Lower lobe of right lung (tissue), 2 donors: Measurements from ENCODE around the gene SRGAP1. TPM values are rescaled to one million over a fixed set of nuclear protein-coding genes. Genes with fewer than 3 reads are reported as not detected.
A peak's percentile ranks its signal among the peaks of the same experiment; 100 is the strongest.

ENCODE experiments used
- ATAC-seq, 2 donors: fragments of 200-7000 bp; cut with Tn5 transposase; one replicate each; pipeline ENCODE4 v1.9.1; 2020 to 2022; ENCODE audit warnings: mild to moderate bottlenecking in 2 of 2, moderate library complexity in 2 of 2
- DNase-seq: peaks from one replicate; pipeline ENCODE4 v3.0.0-alpha.2; 2020
- H3K27ac ChIP-seq: fragments of 200-600 bp; one replicate; pipeline ENCODE4 v1.8.0; 2022
- H3K27me3 ChIP-seq: fragments of 200-600 bp; one replicate; pipeline ENCODE4 v1.8.0; 2022; ENCODE audit warnings: low read depth
- H3K36me3 ChIP-seq: fragments of 200-600 bp; one replicate; pipeline ENCODE4 v1.8.0; 2022; ENCODE audit warnings: mild to moderate bottlenecking
- H3K4me1 ChIP-seq: fragments of 200-600 bp; one replicate; pipeline ENCODE4 v1.8.0; 2022
- H3K4me3 ChIP-seq: fragments of 200-600 bp; one replicate; pipeline ENCODE4 v1.8.0; 2022; ENCODE audit warnings: mild to moderate bottlenecking
- H3K9me3 ChIP-seq: fragments of 200-600 bp; one replicate; pipeline ENCODE4 v1.8.0; 2022
- CTCF ChIP-seq: fragments of 200-600 bp; IDR thresholded peaks from one replicate; pipeline ENCODE4 v1.8.0; 2022; ENCODE audit warnings: antibody characterized with exemption, mild to moderate bottlenecking
- intact Hi-C: fragments of 100-400 bp; cut with DNase I; formaldehyde crosslinking; loops from one replicate; pipeline ENCODE4 v1.11.0; 2022
- total RNA-seq: library from RNA; stranded (reverse); fragmentation: NEBNext Ultra II Directional; extraction: Animal tissue kit (Norgen Biotek cat#: 25700); gene quantifications from one replicate; pipeline ENCODE4 v1.2.1, GENCODE V29; 2021
- donor health status: DM: no; HTN: yes; CAD: no; lungs with severe emphysema.

Gene SRGAP1
- total RNA-seq, 1 donor from 2014 or later: 6.7 TPM

GRCh38 chr12:64077922-64078321 is 233.4 kb downstream of the SRGAP1 start:
- Histone ChIP-seq H3K9me3 (no peaks in the 10 kb centered on the region), H3K4me3 (no peak overlapping the region), H3K36me3 (peaks cover 5% of the 10 kb centered on the region), H3K27ac (no peak overlapping the region), H3K4me1 (peaks cover 21% of the 10 kb centered on the region), H3K27me3 (no peaks in the 10 kb centered on the region)
- TF ChIP-seq CTCF: no peak
- DNase-seq (no peak), ATAC-seq (no peak)
- intact Hi-C loops: no loop called here

GRCh38 chr12:64080319-64081007 is 236.0 kb downstream of the SRGAP1 start:
- no peaks in the 10 kb centered on the region for H3K27me3 ChIP-seq
- peaks cover 33% of the 10 kb centered on the region for H3K4me1 ChIP-seq
- peak overlapping the region; percentile 46 for H3K27ac ChIP-seq
- H3K36me3 ChIP-seq: peaks cover 5% of the 10 kb centered on the region
- H3K9me3 ChIP-seq: no peaks in the 10 kb centered on the region
- H3K4me3 ChIP-seq: no peak overlapping the region
- intact Hi-C loops: no loop called here
- no peak for DNase-seq
- TF ChIP-seq CTCF: no peak
- peak; percentile 86 to 91 for ATAC-seq

GRCh38 chr12:64081008-64081404 is 236.5 kb downstream of the SRGAP1 start:
- DNase-seq (no peak), ATAC-seq (peak; percentile 12 to 16)
- Histone ChIP-seq H3K36me3 (peaks cover 5% of the 10 kb centered on the region), H3K9me3 (no peaks in the 10 kb centered on the region), H3K4me3 (no peak overlapping the region), H3K27ac (peak overlapping the region; percentile 46), H3K4me1 (peaks cover 33% of the 10 kb centered on the region), H3K27me3 (no peaks in the 10 kb centered on the region)
- intact Hi-C loops: no loop called here
- no peak for TF ChIP-seq CTCF

- Histone ChIP-seq H3K4me3 (no peak overlapping the region), H3K36me3 (peaks cover 5% of the 10 kb centered on the region), H3K27me3 (no peaks in the 10 kb centered on the region), H3K27ac (peak overlapping the region; percentile 51), H3K9me3 (no peaks in the 10 kb centered on the region), H3K4me1 (peaks cover 33% of the 10 kb centered on the region)
- no peak for TF ChIP-seq CTCF
- ATAC-seq: no peak
- DNase-seq: no peak
- intact Hi-C loops: no loop called here
Measured at GRCh38 chr12:64082116-64082515, 237.6 kb downstream of the SRGAP1 start.

GRCh38 chr12:64082866-64083268 is 238.4 kb downstream of the SRGAP1 start:
- DNase-seq (no peak), ATAC-seq (peak in 1 of 2 donors; percentile 14)
- Histone ChIP-seq H3K27ac (peak overlapping the region; percentile 51), H3K4me3 (no peak overlapping the region), H3K9me3 (no peaks in the 10 kb centered on the region), H3K36me3 (peaks cover 5% of the 10 kb centered on the region), H3K4me1 (peaks cover 35% of the 10 kb centered on the region), H3K27me3 (no peaks in the 10 kb centered on the region)
- intact Hi-C loops: no loop called here
- TF ChIP-seq CTCF: no peak
